HG03439 (cell line): ENCODE results near the gene ABCB8.

Experiments used
- ATAC-seq: cut with Tn5 transposase; IDR thresholded peaks from one replicate; pipeline ENCODE4 v1.9.1; 2021; ENCODE audit warnings: mild to moderate bottlenecking, moderate library complexity; ENCODE audit not compliant: unreplicated experiment

The ABCB8 gene

GRCh38 chr7:151085329-151085690 lies 57.1 kb downstream of the ABCB8 start:
- no peak for ATAC-seq

- ATAC-seq: peak; percentile 42
Measured at GRCh38 chr7:151085691-151086620, 57.7 kb downstream of the ABCB8 start, which contains the start of gene AGAP3. Gene AGAP3, plus strand, starts transcription at chr7:151086475. Its CDS starts 267 bp downstream, at chr7:151086742.

- no peak for ATAC-seq
Measured at GRCh38 chr7:151086802-151087244, 58.6 kb downstream of the ABCB8 start.

- ATAC-seq: no peak
Measured at GRCh38 chr7:151087245-151088018, 59.2 kb downstream of the ABCB8 start.

GRCh38 chr7:151088019-151088855 lies 60.0 kb downstream of the ABCB8 start:
- no peak for ATAC-seq

- no peak for ATAC-seq
Measured at GRCh38 chr7:151088856-151089699, 60.8 kb downstream of the ABCB8 start.

GRCh38 chr7:151089893-151090730 lies 61.9 kb downstream of the ABCB8 start:
- no peak for ATAC-seq

GRCh38 chr7:151091003-151091402 lies 62.8 kb downstream of the ABCB8 start:
- ATAC-seq: no peak

- no peak for ATAC-seq
Measured at GRCh38 chr7:151091431-151091830, 63.2 kb downstream of the ABCB8 start.

- ATAC-seq: no peak
Measured at GRCh38 chr7:151091988-151092387, 63.7 kb downstream of the ABCB8 start.

GRCh38 chr7:151093748-151094147 lies 65.5 kb downstream of the ABCB8 start:
- no peak for ATAC-seq

- ATAC-seq: no peak
Measured at GRCh38 chr7:151094675-151095074, 66.4 kb downstream of the ABCB8 start.

- ATAC-seq: no peak
Measured at GRCh38 chr7:151095123-151095797, 67.0 kb downstream of the ABCB8 start.

- ATAC-seq: no peak
Measured at GRCh38 chr7:151095828-151096475, 67.7 kb downstream of the ABCB8 start.
